ENCODE measurements around the gene IRF2. TPM values are rescaled to one million over a fixed set of nuclear protein-coding genes. Genes with fewer than 3 reads are reported as not detected.

IRF2 gene
- polyA plus RNA-seq, 1 donor from 2014 or later, result 1.4 TPM

GRCh38 chr4:184402740-184403383 lies 71.5 kb downstream of the IRF2 start:
- no peak overlapping the region for H3K9ac ChIP-seq (ENCODE audit: low read length)
- no peaks in the 10 kb centered on the region for H4K20me1 ChIP-seq (ENCODE audit: insufficient read depth)

GRCh38 chr4:184402239-184402638 lies 72.1 kb downstream of the IRF2 start:
- no peak overlapping the region for H3K9ac ChIP-seq (ENCODE audit: low read length)
- no peaks in the 10 kb centered on the region for H4K20me1 ChIP-seq (ENCODE audit: insufficient read depth)
- TF ChIP-seq TAF1 (IDR thresholded peaks at IDR 0.05; ENCODE audit: low read depth) (no peak), EZH2 (IDR thresholded peaks at IDR 0.05; ENCODE audit: borderline replicate concordance, insufficient read depth, low read length, poor library complexity, severe bottlenecking) (no peak), SMC3 (conservative IDR thresholded peaks at IDR 0.05; ENCODE audit: poor library complexity) (no peak), RAD21 (conservative IDR thresholded peaks at IDR 0.05) (no peak), CTCF (IDR thresholded peaks at IDR 0.05; ENCODE audit: poor library complexity, severe bottlenecking) (no peak), EP300 (conservative IDR thresholded peaks at IDR 0.05; ENCODE audit: poor library complexity, severe bottlenecking) (no peak)
- TF ChIP-seq, protein P1, sequence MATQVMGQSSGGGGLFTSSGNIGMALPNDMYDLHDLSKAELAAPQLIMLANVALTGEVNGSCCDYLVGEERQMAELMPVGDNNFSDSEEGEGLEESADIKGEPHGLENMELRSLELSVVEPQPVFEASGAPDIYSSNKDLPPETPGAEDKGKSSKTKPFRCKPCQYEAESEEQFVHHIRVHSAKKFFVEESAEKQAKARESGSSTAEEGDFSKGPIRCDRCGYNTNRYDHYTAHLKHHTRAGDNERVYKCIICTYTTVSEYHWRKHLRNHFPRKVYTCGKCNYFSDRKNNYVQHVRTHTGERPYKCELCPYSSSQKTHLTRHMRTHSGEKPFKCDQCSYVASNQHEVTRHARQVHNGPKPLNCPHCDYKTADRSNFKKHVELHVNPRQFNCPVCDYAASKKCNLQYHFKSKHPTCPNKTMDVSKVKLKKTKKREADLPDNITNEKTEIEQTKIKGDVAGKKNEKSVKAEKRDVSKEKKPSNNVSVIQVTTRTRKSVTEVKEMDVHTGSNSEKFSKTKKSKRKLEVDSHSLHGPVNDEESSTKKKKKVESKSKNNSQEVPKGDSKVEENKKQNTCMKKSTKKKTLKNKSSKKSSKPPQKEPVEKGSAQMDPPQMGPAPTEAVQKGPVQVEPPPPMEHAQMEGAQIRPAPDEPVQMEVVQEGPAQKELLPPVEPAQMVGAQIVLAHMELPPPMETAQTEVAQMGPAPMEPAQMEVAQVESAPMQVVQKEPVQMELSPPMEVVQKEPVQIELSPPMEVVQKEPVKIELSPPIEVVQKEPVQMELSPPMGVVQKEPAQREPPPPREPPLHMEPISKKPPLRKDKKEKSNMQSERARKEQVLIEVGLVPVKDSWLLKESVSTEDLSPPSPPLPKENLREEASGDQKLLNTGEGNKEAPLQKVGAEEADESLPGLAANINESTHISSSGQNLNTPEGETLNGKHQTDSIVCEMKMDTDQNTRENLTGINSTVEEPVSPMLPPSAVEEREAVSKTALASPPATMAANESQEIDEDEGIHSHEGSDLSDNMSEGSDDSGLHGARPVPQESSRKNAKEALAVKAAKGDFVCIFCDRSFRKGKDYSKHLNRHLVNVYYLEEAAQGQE (IDR thresholded peaks at IDR 0.05; ENCODE audit: borderline replicate concordance), result no peak
- H3K4me3 ChIP-seq (ENCODE audit: low read length), result no peak overlapping the region
- H3K9me2 ChIP-seq (ENCODE audit: insufficient read depth, low read length), result no peaks in the 10 kb centered on the region
- no peaks in the 10 kb centered on the region for H3F3A ChIP-seq (ENCODE audit: insufficient read depth, low read length, poor library complexity, severe bottlenecking)
- H3K27ac ChIP-seq (ENCODE audit: low read length), result no peak overlapping the region
- H3K79me2 ChIP-seq (replicated peaks; ENCODE audit: insufficient read depth, low read length), result no peaks in the 10 kb centered on the region
- H3K36me3 ChIP-seq (ENCODE audit: insufficient read depth, low read length), result no peaks in the 10 kb centered on the region
- H3K9me3 ChIP-seq (ENCODE audit: low read length), result no peaks in the 10 kb centered on the region
- H3K27me3 ChIP-seq (ENCODE audit: insufficient read depth, low read depth, low read length), result no peaks in the 10 kb centered on the region
- H3K4me2 ChIP-seq (ENCODE audit: low read length), result no peak overlapping the region
- no peak overlapping the region for H2AFZ ChIP-seq (ENCODE audit: low read depth, low read length)

More at GRCh38 chr4:184402740-184403383, 71.5 kb downstream of the IRF2 start:
- no peaks in the 10 kb centered on the region for H3F3A ChIP-seq (ENCODE audit: insufficient read depth, low read length, poor library complexity, severe bottlenecking)
- no peaks in the 10 kb centered on the region for H3K36me3 ChIP-seq (ENCODE audit: insufficient read depth, low read length)
- no peaks in the 10 kb centered on the region for H3K79me2 ChIP-seq (replicated peaks; ENCODE audit: insufficient read depth, low read length)
- no peaks in the 10 kb centered on the region for H3K9me3 ChIP-seq (ENCODE audit: low read length)
- H2AFZ ChIP-seq (ENCODE audit: low read depth, low read length), result no peak overlapping the region
- H3K27me3 ChIP-seq (ENCODE audit: insufficient read depth, low read depth, low read length), result no peaks in the 10 kb centered on the region
- TF ChIP-seq EZH2 (IDR thresholded peaks at IDR 0.05; ENCODE audit: borderline replicate concordance, insufficient read depth, low read length, poor library complexity, severe bottlenecking) (no peak), TAF1 (IDR thresholded peaks at IDR 0.05; ENCODE audit: low read depth) (no peak), MXI1 (conservative IDR thresholded peaks at IDR 0.05; ENCODE audit: poor library complexity, severe bottlenecking) (no peak), POLR2AphosphoS5 (IDR thresholded peaks at IDR 0.05) (no peak), CTCF (IDR thresholded peaks at IDR 0.05; ENCODE audit: poor library complexity, severe bottlenecking) (no peak), EP300 (conservative IDR thresholded peaks at IDR 0.05; ENCODE audit: poor library complexity, severe bottlenecking) (no peak), SMC3 (conservative IDR thresholded peaks at IDR 0.05; ENCODE audit: poor library complexity) (no peak), RAD21 (conservative IDR thresholded peaks at IDR 0.05) (no peak)
- TF ChIP-seq, protein P1 (IDR thresholded peaks at IDR 0.05; ENCODE audit: borderline replicate concordance), result no peak
- no peak overlapping the region for H3K4me3 ChIP-seq (ENCODE audit: low read length)
- no peak overlapping the region for H3K27ac ChIP-seq (ENCODE audit: low read length)
- no peaks in the 10 kb centered on the region for H3K9me2 ChIP-seq (ENCODE audit: insufficient read depth, low read length)
- H3K4me2 ChIP-seq (ENCODE audit: low read length), result no peak overlapping the region
